ELR (cell line): ENCODE results near the gene EPHA6.
A peak's percentile ranks its signal among the peaks of the same experiment; 100 is the strongest.

Source experiments
- DNase-seq: peaks from one replicate; pipeline ENCODE4 v3.0.0-alpha.2; 2015; ENCODE audit warnings: low read depth

The EPHA6 gene

GRCh38 chr3:97646932-97647331, 832.5 kb downstream of the EPHA6 start:
- no peak for DNase-seq

GRCh38 chr3:97647441-97647982, 833.1 kb downstream of the EPHA6 start:
- DNase-seq = no peak

- DNase-seq = no peak
Measured at GRCh38 chr3:97655971-97656370, 841.6 kb downstream of the EPHA6 start.

DNA sequence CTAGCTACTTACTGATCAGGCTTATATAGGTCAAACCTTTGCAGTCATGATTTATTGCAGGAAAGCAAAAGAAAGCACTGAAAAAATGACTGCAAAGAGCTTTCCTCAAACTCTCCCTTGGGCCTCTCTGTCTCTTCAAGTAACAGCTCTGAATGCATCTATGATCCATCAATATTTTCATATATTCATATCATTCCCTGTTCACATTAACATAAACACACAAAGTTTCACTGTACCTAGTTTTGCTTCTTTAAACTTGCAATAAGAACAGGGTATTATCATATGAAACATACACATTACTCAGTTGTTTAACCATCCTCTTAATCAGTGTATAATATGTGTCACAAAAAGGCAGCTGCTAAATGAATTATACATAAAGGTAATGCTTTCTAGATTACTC, 842.2 kb downstream of the EPHA6 start:
- DNase-seq = no peak

GRCh38 chr3:97658668-97659285, 844.4 kb downstream of the EPHA6 start:
- DNase-seq = peak; percentile 36

- no peak for DNase-seq
Measured at GRCh38 chr3:97662264-97662663, 847.9 kb downstream of the EPHA6 start.

DNA sequence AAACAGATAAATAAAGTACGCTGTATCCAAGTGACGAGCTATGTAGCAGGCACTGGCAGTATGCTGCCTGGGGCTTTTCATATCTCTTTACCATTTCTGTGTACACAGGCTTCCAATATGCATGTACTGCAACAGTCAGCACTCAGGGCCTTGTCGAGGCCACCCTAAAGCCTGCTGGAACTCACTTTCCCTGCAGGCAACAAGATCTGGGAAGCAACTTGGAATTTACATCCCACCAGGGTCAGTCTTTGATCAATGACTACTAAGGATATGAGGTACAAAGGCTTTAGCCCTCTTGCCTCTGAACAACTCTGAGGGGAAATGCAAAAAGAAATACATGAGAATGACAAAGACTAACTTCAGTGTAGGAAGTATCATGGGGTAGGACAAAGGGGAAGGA, 848.4 kb downstream of the EPHA6 start:
- DNase-seq = no peak

DNA sequence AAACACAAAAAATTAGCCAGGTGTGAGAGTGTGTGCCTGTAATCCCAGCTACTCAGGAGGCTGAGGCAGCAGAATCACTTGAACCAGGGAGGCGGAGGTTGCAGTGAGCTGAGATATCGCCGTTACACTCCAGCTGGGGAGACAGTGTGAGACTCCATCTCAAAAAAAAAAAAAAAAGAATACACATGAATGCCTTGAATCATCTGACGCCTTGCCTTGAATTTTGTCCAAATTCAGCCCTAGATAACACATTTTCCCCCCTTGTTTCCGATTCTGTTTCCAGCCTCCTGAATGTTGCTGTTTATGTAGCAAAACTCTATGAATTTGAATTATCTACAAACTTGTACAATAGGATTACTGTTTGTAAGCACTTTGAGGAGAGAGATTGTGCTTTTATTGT, 851.5 kb downstream of the EPHA6 start:
- no peak for DNase-seq

DNA sequence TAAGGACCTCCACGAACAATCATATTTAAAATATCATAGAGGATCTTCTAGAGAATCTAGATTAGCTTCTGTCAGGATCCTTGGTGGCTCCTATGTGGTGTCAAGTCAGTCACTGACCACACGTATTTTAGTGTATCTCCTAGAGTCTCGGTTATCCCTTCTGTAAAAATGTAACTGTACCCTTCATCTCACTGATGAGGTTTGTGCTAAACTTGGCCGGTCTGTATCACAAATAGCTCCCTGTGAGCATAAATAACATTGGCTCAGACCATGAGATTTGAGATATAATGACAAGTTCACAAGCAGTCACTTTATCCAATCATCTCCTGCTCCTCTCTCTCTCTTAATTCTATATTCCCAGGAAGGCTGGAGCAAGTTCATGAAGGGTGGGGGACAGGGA, 856.6 kb downstream of the EPHA6 start:
- DNase-seq = no peak

GRCh38 chr3:97673357-97673997, 859.1 kb downstream of the EPHA6 start:
- DNase-seq = no peak

DNA sequence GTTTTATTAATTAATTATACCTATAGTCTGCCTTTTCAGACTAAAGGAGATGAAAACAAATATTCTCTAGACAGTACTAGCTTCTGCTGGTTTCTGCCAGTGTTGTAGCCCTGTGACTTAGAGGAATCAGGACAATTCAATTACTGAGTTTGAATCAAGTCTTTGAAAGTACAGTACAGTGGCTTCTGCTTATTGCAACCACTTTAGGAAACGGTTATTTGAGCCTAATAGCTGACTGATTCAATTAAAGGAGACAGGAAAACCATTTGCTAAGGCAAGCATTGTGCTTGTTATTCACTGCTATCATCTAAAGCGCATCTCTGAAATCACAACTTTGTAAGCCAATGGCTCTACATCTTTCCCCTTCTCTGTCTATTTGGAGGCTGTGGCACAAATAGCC, 860.1 kb downstream of the EPHA6 start:
- DNase-seq = no peak

DNA sequence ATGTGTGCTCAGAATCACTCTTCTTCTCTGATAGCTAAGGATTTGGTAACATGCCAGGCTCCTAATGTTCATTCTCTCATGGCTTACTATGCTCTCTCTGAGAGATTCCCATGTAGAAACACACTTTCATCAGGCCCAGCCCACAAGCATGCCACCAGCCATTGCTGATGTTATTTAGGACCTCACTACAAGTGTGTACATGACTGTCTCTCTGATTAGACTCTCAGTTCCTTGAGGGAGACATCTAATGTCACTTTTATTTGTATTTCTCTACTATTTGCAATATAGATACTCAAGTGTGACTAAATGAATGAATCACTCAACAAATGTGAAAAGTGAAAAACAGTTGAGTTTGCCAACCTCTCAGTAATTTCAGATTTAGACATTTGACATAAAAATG, 865.8 kb downstream of the EPHA6 start:
- DNase-seq = no peak

- DNase-seq = no peak
Measured at GRCh38 chr3:97680696-97681095, 866.3 kb downstream of the EPHA6 start.

GRCh38 chr3:97684490-97684889, 870.1 kb downstream of the EPHA6 start:
- DNase-seq = no peak

- no peak for DNase-seq
Measured at GRCh38 chr3:97686258-97686657, 871.9 kb downstream of the EPHA6 start.

DNA sequence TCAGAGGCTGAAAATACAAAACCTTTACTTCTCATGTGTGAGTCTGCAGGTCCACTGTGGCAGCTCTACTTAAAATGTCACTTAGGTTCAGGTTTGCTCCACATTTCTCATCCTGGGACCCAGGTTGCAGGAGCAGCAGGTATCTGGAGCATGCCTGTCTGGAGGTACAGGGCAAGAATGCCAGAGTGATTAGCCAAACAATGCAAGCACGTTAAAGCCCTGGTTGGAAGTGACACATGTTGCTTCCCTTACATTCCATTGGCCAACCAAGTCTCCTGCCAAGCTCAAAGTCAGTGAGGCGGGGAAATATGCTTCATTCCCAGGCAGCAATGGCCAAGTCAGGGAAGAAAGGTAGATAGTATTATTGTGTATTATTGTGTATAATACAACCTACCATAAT, 873.3 kb downstream of the EPHA6 start:
- no peak for DNase-seq

DNA sequence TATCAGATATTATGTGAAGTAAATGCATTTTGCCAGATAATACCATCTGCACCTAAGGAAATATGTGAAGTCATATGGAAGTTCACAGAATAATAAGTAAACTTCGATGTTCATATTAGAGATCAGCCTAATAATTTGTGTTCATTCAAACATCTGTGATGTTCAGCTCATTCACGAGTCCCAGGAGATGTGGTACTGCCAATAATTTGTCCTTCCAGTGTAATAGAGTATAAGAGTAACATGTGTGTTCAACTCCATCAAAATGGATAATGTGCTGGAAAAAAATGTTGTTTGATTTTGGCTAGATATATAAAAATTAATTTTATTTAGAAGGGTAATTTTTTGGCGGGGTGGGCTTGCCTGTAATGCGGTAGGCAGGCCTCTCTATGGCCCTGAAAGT, 874.7 kb downstream of the EPHA6 start:
- no peak for DNase-seq

DNA sequence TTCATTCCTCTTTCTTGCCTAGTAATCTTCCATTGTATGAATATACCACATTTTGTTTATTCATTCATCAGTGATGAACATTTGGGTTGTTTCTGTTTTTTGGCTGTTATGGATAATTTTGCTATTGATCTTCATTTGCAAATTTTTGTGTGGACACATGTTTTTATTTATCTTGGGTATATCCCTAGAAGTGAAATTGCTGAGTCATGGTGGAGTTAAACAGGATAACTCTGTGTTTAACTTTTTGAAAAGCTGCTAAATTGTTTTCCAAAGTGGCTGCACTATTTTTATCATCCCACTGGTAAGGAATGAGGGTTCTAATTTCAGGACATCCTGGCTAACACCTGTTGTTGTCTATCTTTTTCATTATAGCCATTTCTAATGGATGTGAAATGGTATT, 875.6 kb downstream of the EPHA6 start:
- no peak for DNase-seq

DNA sequence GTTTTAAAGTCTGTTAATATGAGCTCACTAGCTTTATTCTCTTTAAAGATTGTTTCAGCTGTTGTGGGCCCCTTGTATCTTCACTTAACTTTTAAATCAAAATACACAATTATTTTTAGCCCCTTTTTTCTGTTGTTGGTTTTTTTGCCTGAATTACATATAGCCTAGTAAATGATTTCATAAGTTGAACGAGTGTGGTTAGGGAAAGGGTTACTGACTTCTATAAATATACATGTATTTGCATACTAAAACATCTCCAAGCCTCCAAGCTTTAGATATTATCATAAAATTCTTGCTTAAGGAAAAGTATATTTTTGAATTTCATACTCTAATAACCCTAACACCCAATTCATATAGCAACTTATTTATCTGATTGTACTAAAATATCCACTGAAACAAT, 877.0 kb downstream of the EPHA6 start:
- no peak for DNase-seq

DNA sequence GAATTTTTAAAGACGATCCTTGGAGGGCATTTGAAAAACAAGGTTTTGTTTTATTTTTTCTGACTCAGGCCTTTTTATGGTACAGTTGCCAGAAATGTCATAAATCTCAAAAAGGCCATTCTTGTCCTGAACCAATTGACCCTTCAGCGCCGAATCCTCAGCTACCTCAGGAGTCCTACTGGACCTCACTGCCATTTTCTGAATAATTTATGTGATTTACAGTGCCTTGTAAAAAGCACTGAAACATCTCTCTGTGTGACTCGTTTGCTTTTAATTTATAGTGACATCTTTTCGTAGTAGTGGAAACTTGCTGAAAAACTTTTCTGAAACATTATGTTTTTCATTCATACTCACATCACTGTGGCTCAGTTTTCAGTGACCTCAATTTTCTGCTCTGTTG, 878.0 kb downstream of the EPHA6 start:
- no peak for DNase-seq

GRCh38 chr3:97692831-97693230, 878.4 kb downstream of the EPHA6 start:
- DNase-seq = no peak

GRCh38 chr3:97694876-97695275, 880.5 kb downstream of the EPHA6 start:
- DNase-seq = no peak

- DNase-seq = no peak
Measured at GRCh38 chr3:97698691-97699090, 884.3 kb downstream of the EPHA6 start.

GRCh38 chr3:97699889-97700288, 885.5 kb downstream of the EPHA6 start:
- DNase-seq = no peak
